Suprapubic skin (tissue), 4 donors: ENCODE results near the gene TRIO. TPM values are rescaled to one million over a fixed set of nuclear protein-coding genes. Genes with fewer than 3 reads are reported as not detected.
"Not testable (repeated sequence)": the region's sequence is repeated elsewhere in the genome, so short reads cannot be mapped to it uniquely, and the experiment has no call there.

Experiments used
- DNase-seq, 2 donors: peaks; one replicate each; pipeline ENCODE4 v3.0.0-alpha.2; 2019; ENCODE audit warnings: low spot score in 2 of 2
- H3K27ac ChIP-seq: fragments of 200-600 bp; sonication (generic); one replicate; pipeline ENCODE4 v1.5.1; 2019
- H3K27me3 ChIP-seq: fragments of 200-600 bp; sonication (generic); one replicate; pipeline ENCODE4 v1.5.1; 2019
- H3K36me3 ChIP-seq: fragments of 200-600 bp; sonication (generic); one replicate; pipeline ENCODE4 v1.5.1; 2019
- H3K4me1 ChIP-seq: fragments of 200-600 bp; sonication (generic); one replicate; pipeline ENCODE4 v1.5.1; 2019
- H3K4me3 ChIP-seq: fragments of 200-600 bp; sonication (generic); one replicate; pipeline ENCODE4 v1.5.1; 2019; ENCODE audit warnings: mild to moderate bottlenecking
- H3K9me3 ChIP-seq: fragments of 200-600 bp; sonication (generic); one replicate; pipeline ENCODE4 v1.5.1; 2019
- EP300 ChIP-seq: sonication (generic); formaldehyde crosslinking; IDR thresholded peaks from one replicate; pipeline ENCODE4 v1.6.1; 2017; ENCODE audit warnings: antibody characterized with exemption
- POLR2A ChIP-seq, 2 donors: fragments of 450-650 bp; IDR thresholded peaks; one replicate each; pipeline ENCODE4 v1.6.1; 2017; ENCODE audit warnings: antibody characterized with exemption in 2 of 2, mild to moderate bottlenecking in 2 of 2, moderate library complexity in 2 of 2
- POLR2AphosphoS5 ChIP-seq, 3 donors: sonication (generic); formaldehyde crosslinking; IDR thresholded peaks; one replicate each; pipeline ENCODE4 v1.6.1; 2017; ENCODE audit warnings: antibody characterized with exemption in 3 of 3
- WGBS: methylation state at CpG from one replicate; pipeline ENCODE4 v1.1.5; 2018; 5-methylcytosine and 5-hydroxymethylcytosine counted together
- total RNA-seq, 4 donors: library from RNA; depleted of rRNA; stranded (reverse); fragments of >200 nt; gene quantifications; one replicate each; pipeline ENCODE4 v1.1.0, GENCODE V29; 2016
- TF ChIP-seq, protein P1 (sequence below), 2 donors: fragments of 200-600 bp in 1 of 2; fragments of 450-650 bp in 1 of 2; sonication (generic) in 1 of 2; IDR thresholded peaks; one replicate each; pipeline ENCODE4 v1.5.1; 2016 to 2019; ENCODE audit warnings: antibody characterized with exemption in 2 of 2, mild to moderate bottlenecking in 1 of 2, moderate library complexity in 1 of 2

Gene TRIO
- total RNA-seq, 4 donors from 2014 or later, result 62.7 to 159 (median 70.4) TPM

DNA sequence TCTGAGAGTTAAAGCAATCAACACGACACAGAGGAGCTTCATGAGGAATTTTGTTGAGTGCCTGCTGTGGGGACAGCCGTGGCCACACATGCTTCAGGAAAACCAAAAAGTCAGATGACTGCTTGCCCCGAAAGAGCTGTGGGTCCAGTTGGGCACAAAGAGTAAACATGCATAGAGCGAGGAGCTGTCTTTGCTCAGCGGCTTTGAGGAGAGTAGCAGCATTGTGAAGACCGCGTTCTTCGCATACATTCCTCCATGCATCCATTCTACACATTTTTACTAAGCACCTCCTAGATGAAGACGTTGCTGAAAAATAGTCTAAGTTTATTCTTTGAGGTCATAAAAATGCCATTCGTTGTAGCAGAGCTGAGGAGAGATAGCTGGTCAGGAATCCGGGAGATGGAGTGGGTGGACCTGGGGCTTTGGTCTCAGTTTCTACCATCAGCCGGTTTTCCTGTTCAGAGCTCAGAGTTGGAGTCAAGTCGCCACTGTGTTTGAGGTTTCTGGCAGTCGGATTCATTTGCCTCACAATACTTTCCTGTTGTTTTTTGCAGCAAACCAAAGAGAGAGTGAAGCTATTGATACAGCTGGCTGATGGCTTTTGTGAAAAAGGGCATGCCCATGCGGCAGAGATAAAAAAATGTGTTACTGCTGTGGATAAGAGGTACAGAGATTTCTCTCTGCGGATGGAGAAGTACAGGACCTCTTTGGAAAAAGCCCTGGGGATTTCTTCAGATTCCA lies 243.9 kb downstream of the TRIO start:
- Histone ChIP-seq H3K9me3 (no peaks in the 10 kb centered on the region), H3K4me3 (no peak overlapping the region), H3K27me3 (no peaks in the 10 kb centered on the region), H3K4me1 (no peaks in the 10 kb centered on the region), H3K27ac (no peak overlapping the region), H3K36me3 (peaks cover 83% of the 10 kb centered on the region)
- 82% methylated on average over 16 of the region's 16 CpGs for WGBS
- no peak for DNase-seq
- TF ChIP-seq EP300, result no peak

DNA sequence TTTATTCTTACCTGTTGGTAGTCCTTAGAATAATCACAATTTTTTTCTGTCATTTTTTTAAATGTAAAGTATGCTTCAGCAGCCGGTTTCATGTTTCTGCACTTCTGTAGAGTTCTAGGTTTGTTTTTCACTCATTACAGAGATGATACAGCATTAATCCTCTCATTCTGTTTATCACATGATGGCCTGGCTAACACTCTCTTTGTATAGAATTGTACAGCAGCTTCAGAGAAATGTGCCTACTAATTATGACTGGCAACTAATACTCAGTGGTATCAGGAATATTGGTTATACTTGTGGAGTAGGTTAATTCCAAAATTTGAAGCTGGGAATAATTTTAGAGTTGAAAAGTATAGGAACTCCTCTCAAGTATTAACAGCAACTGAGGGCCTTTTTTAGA lies 245.6 kb downstream of the TRIO start:
- H3K36me3 ChIP-seq, result peaks cover 84% of the 10 kb centered on the region
- H3K27ac ChIP-seq, result no peak overlapping the region
- WGBS, result 89% methylated on average over 1 of the region's 1 CpG
- H3K4me1 ChIP-seq, result no peaks in the 10 kb centered on the region
- H3K4me3 ChIP-seq, result no peak overlapping the region
- TF ChIP-seq, protein P1, sequence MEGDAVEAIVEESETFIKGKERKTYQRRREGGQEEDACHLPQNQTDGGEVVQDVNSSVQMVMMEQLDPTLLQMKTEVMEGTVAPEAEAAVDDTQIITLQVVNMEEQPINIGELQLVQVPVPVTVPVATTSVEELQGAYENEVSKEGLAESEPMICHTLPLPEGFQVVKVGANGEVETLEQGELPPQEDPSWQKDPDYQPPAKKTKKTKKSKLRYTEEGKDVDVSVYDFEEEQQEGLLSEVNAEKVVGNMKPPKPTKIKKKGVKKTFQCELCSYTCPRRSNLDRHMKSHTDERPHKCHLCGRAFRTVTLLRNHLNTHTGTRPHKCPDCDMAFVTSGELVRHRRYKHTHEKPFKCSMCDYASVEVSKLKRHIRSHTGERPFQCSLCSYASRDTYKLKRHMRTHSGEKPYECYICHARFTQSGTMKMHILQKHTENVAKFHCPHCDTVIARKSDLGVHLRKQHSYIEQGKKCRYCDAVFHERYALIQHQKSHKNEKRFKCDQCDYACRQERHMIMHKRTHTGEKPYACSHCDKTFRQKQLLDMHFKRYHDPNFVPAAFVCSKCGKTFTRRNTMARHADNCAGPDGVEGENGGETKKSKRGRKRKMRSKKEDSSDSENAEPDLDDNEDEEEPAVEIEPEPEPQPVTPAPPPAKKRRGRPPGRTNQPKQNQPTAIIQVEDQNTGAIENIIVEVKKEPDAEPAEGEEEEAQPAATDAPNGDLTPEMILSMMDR (IDR thresholded peaks at IDR 0.05), result no peak
- TF ChIP-seq POLR2AphosphoS5 (IDR thresholded peaks at IDR 0.05) (no peak), EP300 (no peak), POLR2A (IDR thresholded peaks at IDR 0.05) (no peak)
- DNase-seq, result no peak
- no peaks in the 10 kb centered on the region for H3K9me3 ChIP-seq
- no peaks in the 10 kb centered on the region for H3K27me3 ChIP-seq

DNA sequence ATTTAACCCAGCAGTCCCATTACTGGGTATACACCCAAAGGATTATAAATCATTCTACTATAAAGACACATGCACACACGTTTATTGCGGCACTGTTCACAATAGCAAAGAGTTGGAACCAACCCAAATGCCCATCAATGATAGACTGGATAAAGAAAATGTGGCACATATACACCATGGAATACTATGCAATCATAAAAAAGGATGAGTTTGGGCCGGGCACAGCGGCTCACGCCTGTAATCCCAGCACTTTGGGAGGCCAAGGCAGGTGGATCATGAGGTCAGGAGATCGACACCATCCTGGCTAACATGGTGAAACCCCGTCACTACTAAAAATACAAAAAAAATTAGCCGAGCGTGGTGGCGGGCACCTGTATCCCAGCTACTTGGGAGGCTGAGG lies 249.4 kb downstream of the TRIO start:
- H3K9me3 ChIP-seq, H3K27ac ChIP-seq, DNase-seq, H3K27me3 ChIP-seq, H3K4me3 ChIP-seq, H3K4me1 ChIP-seq: not testable (repeated sequence)
- 95% methylated on average over 10 of the region's 10 CpGs for WGBS
- peaks cover 90% of the 10 kb centered on the region for H3K36me3 ChIP-seq

DNA sequence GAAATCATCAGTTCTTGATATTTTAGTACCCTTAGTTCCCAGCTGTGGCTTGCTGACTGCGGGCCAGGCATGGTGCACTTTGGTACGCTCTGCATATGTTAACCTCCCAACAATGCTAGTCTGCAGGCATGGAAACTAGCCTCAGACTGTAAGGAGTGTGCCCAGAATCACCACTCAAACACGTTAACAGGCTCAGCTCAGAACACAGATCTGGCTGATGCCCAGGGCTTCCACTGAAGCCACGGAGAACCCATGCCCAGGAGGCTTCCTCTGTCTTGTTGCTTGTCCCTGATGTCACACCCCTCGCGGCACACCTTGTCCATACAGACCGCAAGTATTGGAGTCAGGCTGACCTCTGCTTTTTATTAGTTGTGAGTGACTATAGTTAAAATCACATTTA lies 251.2 kb downstream of the TRIO start:
- H3K4me1 ChIP-seq, result peaks cover 4% of the 10 kb centered on the region
- no peaks in the 10 kb centered on the region for H3K27me3 ChIP-seq
- no peak for DNase-seq
- no peak overlapping the region for H3K4me3 ChIP-seq
- H3K36me3 ChIP-seq, result peaks cover 73% of the 10 kb centered on the region
- WGBS, result 78% methylated on average over 7 of the region's 7 CpGs
- H3K27ac ChIP-seq, result no peak overlapping the region
- no peaks in the 10 kb centered on the region for H3K9me3 ChIP-seq
- TF ChIP-seq POLR2AphosphoS5 (IDR thresholded peaks at IDR 0.05) (no peak), POLR2A (IDR thresholded peaks at IDR 0.05) (no peak), EP300 (no peak)
- TF ChIP-seq, protein P1 (IDR thresholded peaks at IDR 0.05), result no peak

DNA sequence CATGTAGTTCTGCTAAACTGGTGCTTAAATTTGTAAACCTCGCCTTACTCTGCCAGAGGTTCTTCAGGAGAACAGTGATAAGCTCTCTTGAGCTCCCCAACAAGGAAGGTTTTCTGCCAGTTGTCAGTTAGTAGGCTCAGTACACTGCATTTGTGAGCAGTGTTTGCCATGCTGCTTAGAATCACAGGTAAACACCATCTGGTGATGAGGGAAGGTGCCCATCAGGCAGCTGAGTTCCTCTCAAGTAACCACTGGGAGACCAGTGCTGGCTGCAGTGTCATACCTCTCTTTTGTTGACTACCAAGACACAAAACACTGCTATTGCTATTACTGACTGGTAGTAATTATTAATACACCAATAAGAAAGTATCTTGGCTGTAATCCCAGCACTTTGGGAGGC lies 252.3 kb downstream of the TRIO start:
- Histone ChIP-seq H3K4me3 (no peak overlapping the region), H3K27me3 (no peaks in the 10 kb centered on the region), H3K27ac (no peak overlapping the region), H3K4me1 (peaks cover 9% of the 10 kb centered on the region), H3K36me3 (peaks cover 67% of the 10 kb centered on the region), H3K9me3 (no peaks in the 10 kb centered on the region)
- DNase-seq, result no peak
- TF ChIP-seq POLR2A (IDR thresholded peaks at IDR 0.05) (no peak), EP300 (no peak), POLR2AphosphoS5 (IDR thresholded peaks at IDR 0.05) (no peak)
- TF ChIP-seq, protein P1 (IDR thresholded peaks at IDR 0.05), result no peak
- WGBS, result 100% methylated on average over 1 of the region's 1 CpG

DNA sequence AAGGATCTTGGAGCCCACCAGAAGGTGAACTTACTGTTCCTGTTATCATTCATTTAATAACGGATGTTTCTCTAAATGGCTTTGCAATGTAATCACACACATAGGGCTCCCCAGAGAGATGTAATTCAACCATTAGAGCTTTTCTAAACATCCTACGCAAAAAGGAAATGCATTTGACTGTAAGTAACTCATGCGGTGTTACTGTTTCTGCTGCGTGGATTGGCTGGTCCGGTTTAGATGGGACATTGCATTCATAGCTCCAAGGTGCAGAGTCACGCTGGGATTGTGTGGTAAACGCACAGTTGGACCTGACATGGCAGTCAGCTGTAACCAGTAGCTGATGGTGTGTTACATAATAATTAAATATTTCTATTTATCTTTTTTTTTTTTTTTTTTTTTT lies 252.9 kb downstream of the TRIO start:
- TF ChIP-seq EP300 (no peak), POLR2A (IDR thresholded peaks at IDR 0.05) (no peak), POLR2AphosphoS5 (IDR thresholded peaks at IDR 0.05) (no peak)
- TF ChIP-seq, protein P1 (IDR thresholded peaks at IDR 0.05), result no peak
- H3K9me3 ChIP-seq, result no peaks in the 10 kb centered on the region
- WGBS, result 91% methylated on average over 7 of the region's 7 CpGs
- H3K27ac ChIP-seq, result no peak overlapping the region
- H3K4me3 ChIP-seq, result no peak overlapping the region
- no peaks in the 10 kb centered on the region for H3K27me3 ChIP-seq
- peaks cover 66% of the 10 kb centered on the region for H3K36me3 ChIP-seq
- H3K4me1 ChIP-seq, result peaks cover 9% of the 10 kb centered on the region
- DNase-seq, result no peak
